ENCODE data around the gene WHRN.
A peak's percentile ranks its signal among the peaks of the same experiment; 100 is the strongest.

Gene WHRN

DNA sequence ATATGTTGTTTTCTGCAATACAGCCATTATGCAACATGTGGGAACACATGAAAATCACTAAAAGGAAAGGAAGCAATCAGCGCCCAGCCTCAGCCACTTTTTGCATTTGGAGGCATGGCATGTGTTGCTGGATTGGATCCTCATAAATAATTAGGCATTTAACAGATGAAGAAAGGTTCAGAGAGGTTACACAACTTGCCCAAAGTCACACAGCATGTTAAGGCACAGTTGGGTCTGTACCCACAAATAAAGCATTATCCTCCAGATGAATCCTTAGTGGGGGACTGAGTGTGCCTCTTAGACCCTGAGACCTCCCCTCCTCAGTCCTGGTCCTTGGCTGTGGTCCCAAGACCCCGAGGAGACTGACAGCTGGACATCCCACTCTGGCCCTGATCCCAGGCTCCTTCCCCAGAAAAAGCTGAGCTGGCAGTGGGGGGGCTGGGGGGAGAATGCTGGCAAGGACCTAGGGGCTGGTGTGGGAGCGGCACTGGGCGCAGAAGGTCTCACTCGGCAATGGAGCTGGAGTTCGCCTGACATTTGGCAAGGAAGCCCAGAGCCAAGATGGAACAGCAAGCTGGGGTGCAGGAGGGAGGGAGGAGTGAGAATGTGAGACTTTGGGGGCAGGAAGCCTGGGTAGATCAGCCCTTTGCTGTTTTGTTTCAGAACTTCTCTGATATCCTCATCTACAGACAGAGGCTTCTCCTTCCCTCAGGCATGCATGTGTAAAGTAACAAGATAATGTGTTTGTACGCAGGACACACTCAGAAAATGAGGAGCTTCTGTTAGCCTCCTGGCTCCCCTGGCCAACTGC, 110.5 kb downstream of the WHRN start:
- DNase-seq, result no peak

DNA sequence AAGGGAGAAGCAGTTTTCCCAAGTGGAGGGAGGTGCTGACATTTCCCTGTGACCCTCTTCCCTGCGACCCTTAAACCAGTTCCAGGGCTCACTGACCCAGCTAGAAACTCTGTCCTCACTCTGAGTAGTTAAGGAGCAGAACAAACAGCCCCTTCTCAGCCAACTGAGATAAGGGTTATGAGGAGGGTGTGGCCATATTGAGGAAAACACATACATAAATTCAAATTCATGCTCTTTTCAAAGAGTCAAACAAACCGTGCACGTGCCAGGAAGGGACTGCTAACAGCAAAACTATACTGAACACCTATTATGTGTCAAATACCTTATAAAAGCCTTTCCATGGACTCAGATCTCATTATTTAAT, 112.5 kb downstream of the WHRN start:
- no peak for DNase-seq

DNA sequence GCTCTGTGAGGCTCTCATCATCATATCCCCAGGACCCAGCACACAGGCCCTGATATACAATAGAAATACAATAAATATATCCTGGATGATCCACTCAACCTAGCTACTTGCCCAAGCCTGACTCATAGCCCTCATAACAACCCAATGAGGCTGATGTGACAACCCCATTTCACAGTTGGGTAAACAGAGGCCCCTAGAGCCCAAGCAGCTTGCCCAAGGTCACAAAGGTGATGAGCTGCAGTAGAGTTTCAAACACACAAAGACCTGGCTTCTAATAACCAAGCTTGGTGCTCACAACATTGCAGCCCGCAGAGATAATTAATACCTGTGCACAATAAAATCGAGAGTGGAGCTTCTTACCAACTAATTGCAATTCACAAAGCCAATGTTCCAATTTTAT, 114.3 kb downstream of the WHRN start:
- DNase-seq, result no peak

DNA sequence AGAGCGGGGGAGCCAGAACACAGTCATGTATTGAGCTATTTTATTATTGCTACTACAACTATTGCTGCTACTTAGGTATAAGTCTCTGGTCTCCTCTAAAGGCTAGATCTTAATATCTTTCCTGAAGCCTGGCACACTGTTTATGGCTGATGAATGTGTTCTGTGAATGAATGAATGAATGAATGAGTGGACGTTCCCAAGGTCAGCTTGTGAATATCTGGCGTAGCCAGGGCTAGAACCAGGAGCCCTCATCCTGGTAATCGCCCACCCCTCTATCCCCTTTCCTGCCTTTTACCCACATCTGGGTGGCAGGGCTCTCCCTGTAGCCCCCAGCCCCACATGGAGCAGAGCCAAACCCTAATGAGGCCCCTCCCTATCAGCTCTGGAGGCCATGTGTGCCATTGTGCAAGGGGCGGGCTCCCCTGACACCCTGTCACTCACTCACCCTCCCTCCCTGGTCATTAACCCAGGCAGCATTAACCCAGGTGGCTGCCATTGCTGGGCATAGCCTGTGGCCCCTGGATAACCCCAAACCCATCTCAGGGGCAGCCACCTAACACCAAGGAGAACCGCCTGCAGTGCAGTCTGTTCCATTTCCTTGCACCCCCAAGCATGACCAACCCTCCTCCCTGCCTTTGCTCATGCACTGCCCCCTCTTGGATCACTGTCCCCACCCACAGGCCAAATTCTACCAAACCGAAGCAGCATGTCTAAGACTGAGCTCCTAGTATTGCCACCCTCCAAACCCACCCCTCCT, 115.5 kb downstream of the WHRN start:
- DNase-seq, result no peak

DNA sequence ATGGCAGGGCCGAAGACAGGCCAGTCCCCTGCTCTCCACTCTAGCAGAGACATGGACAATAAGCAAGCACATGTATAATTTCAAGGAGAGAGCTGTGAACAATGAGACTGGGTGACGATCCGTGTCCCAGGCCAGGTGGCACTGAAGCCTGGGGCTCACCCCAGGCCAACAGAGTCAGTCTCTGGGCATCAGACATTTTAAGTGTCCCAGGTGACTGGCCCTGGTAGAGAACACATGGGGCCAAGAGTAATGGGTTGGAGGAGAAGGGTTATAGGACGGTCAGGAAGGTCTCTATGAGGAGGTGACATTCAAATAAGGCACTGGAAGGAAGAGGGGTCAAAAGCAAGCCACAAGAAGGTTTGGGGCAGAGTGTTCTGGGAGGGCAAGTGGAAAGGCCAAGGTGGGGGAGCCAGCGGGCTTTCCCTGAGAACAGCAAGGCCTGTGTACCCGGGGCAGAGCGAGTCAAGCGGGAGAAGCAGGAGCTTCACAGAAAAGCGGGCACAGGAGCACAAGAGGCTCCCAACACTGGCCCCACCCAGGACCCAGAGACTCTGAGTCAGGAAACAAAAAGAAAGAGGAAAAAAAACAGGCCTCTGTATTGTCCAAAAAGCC, 116.4 kb downstream of the WHRN start:
- no peak for DNase-seq

DNA sequence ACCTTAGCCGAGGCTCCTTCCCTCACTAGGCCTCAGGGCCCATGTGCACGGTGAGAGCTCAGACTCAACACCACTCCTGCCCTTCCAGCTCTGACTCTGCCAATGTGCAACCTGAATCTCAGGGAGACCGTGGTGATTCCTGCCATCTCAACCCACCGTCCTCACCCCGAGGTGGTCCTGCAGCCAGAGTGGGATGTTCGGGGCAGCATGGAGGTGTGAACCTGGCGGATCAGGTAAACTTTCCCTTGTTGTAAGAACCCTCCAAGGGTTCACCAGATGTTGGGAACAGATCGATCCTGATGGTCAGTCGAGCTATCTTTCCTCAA, 117.0 kb downstream of the WHRN start:
- no peak for DNase-seq

DNA sequence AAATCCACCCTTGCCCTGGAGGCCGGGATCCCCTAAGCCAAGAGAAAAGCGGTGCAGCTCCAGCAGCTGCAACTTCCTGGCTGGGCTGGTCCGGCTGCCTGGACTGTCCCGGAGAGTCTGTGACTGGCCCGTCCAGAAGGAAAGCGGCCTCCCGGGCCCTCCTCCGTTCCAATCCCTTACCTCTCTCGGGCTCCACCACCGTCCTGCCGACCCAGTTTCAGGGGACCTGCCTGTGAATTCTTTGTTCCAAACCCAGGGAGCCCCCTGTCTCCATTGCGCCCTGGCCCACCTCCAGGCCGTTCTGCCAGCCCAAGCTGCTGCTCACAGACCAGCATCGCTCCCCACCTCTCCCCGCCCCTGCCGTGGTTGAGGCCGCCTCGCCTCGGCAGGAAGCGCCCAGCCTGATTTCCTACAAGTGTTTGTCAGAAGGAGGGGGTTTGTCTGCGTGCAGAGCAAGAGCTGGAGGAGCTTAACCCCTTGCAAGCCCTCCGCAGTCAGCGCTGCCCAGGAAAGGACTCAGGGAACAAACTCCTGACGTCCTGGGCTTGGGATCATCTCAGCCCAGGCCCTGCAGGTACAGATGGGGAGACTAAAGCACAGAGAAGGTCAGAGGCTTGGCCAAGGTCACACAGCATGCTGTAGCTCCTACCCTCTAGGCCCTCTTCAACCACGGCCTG, 117.5 kb downstream of the WHRN start, which contains the start of gene AKNA:
Gene AKNA (minus strand): TSS at position 303 of the 677 bp plus-strand sequence. CDS start 6,649 bp downstream, outside the sequence.
- peak; percentile 83 for DNase-seq

DNA sequence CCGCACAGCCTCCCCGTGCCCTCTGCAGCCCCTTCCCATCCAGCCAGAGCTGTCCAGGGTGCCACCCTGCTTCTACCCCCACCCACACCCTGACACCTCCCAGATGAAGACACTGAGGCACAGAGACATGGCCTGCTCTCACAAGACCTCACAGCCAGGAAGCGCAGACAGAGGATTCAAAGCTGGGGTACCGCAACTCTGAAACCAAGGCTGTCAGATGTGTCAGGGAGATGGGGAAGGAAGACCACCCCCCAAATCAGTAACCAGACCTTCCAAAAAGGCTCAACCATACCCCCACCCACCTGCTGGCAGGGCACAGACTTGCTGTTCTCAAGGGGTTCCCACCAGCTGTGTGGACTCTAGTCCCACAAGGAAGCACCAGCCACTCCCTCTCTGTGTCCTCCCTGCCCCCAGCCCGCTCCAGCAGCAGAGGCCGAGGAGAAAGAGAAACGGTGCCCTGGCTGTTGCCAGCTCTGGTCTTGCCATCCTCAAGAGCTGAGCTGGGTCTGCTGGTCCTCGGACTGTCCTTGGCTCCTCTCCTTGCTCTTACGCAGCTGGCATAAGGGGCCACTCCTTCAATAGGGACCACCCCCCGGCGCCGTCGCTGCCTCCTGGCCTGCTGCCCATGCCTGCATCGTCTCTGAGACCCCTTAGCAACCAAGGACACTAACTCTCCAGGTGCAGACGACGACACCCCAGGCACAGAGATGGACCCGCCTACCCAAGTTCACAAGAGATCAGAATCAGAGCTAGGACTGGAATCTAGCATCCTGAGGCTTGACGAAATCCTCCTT, 118.2 kb downstream of the WHRN start:
- peak; percentile 22 for DNase-seq

DNA sequence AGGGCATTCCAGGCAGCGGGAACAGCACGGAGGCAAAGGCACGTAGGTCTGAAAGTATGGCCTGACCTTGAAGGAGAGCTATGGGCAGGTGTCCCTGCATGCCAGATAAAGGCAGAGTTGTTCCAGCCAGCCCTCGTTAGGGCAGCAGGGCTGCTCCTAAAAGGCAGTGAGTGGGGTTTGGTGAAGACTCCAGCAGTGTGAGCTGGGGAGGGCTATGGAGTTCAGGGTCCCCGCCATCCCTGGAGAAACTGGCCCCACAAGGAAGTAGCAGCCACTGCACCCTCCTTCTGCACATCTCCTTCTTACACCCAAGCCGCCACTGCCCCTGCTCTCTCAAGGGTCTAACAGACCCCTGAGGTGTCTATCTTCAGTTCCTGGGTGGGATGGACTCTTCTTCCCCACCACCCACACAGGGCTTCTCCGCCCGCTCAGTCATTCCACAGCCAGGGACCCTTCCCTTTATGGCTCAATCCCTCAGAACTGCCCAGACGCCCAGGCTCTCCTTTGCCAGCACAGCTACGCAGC, 118.8 kb downstream of the WHRN start:
- DNase-seq, result no peak

DNA sequence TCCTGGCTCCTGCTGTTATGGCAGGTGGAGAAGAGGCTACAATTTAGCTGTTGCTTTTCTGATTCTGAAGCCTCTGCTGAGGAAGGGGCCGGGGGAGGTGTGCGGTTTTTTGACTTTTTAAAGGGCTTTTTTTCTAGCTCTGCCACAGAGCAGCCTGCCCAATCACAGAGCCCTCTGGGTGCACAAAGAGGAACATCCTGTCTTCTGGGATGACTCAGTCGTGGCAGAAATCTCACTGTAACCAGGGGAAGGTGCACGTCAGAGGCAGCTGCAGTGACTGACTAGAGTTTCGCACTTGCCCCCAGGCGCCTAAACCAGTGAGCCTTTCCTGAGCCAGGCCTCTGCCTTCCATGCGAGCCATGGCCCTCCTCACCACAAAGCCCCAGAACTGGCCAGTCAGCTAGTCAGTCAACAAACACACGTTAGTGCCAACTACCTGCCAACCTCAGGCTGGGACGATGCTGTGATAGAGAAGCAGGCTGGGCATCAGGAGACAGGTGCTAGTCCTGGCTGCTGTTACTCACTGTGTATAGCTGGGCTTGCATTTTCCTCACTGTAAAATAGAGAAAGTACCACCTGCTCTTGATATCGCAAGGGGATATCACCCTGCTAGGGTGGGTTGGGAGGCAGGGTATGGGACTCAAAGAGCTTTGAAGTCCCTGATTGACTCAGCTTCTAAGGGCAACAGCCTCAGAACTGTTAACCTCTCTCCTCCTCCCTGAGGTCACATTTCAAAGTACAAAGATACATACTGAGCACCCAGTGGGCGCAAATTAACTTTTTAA, 119.7 kb downstream of the WHRN start:
- peak; percentile 93 for DNase-seq

DNA sequence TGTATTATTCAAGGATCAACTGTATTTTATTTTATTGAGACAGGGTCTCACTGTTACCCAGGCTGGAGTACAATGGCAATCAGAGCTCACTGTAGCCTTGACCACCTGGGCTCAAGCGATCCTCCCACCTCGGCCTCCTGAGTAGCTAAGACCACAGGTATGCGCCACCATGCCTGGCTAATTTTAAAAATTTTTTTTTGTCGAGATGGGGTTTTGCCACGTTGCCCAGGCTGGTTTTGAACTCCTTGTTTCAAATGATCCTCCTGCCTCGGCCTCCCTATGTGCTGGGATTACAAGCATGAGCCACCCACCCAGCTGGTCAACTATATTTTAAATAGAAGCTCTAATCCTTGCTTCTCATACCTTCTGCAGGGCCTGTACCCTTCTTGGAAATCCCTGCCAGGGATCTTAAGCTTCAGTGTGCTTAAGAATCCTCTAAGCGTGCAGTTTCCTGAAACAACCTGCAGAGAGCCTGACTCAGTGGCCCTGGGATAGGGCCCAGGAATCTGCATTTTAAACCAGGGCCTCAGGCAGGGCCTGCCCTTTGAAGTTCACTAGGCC, 120.4 kb downstream of the WHRN start:
- no peak for DNase-seq

DNA sequence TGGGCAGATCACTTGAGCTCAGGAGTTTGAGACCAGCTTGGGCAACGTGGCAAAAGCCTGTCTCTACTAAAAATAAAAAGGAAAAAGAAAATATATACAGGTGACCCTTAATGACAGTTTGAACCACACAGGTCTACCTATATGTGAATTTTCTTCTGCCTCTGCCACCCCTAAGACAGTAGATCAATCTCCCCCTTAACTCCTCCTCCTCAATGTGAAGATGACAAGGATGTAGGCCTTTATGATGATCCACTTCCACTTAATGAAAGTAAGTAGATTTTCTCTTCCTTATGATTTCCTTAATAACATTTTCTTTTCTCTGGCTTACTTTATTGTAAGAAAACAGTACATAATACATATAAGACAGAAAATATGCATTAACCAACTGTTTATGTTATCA, 120.9 kb downstream of the WHRN start:
- DNase-seq, result no peak

DNA sequence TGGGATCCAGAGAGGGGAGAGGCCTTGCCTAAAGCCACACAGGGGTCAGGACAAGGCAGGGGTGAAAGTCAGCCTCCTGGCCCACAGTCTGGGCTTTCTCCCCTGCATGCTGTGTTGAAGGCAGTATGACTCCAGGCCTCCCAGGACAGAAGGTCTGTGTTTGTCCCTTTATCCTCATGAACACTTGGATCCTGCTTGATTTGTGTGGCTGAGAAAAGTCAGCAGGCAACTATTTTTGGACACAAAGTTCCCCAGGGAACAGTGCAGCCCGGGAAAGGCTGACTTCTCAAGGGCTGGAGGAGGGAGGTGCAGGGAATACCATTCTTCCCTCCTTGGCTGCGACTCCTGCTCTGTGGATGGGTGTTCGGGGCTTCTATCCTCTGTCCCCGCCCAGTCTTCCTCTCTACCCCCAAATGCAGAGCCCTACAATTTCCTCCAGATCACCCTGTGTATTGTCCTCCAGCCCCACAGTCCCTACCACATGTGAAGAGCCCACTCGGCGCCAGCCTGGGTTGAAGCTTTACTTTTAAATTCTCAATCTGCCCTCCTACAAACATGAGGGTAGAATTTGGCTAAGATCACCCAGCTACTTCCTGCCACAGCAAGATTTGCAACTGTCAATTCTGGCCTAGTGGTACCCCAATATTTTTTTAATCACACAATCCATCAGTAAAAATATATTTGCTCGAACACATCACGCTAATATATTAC, 121.6 kb downstream of the WHRN start:
- no peak for DNase-seq

DNA sequence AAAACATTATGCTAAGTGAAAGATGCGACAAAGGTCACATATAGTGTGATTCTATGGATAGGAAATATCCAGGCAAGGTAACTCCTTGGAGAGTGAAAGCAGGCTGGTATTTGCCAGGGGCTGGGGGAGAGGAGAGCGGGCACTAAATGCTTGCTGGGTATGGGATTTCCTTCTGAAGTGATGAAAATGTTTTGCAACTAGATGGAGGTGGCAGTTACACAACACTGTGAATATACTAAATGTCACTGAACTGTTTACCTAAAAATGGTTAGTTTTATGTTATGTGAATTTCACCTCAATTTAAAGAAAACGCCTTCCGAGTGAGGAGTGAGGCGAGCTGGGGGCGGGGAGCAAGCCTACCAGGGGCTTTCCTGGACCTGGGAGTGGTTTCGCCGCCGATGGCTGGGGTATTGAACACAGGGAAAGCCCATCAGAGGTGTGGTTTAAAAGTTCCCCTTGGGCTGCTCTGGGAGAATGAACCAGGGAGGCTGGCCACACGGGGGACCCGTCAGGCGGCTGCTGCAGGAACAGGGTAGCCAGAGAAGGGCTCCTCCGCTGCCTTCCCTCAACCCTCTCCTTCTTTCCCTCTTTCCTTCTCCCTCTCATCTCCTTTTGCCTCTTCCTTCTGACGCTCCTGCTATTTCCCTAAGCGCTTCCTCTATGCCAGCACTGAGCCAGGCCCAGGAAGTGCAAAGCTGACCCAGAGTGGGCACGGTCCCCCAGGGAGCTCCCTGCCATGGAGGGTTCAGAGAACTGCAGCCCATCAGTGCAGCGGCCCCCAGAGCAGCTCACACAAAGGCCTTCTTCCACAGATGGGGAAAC, 122.4 kb downstream of the WHRN start:
- peak; percentile 80 for DNase-seq

DNA sequence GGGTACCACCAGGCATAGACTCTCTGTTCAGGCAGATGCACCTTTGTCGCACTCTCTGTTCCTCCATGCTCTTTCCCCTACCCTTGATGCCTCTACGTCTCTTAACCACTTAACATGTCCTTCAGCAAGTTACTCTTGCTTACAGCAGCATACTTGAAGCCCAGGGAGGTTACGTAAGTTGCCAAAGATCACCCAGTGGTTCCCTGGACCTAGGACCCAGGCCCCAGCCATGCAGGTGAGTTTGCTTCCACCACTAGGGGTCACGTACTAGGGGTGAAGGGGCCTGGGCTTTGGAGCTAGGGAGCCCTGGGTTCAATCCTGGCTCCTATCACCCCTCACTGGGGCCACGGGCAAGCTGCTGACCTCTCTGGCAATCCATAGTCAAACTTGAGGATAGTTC, 126.4 kb downstream of the WHRN start:
- no peak for DNase-seq

DNA sequence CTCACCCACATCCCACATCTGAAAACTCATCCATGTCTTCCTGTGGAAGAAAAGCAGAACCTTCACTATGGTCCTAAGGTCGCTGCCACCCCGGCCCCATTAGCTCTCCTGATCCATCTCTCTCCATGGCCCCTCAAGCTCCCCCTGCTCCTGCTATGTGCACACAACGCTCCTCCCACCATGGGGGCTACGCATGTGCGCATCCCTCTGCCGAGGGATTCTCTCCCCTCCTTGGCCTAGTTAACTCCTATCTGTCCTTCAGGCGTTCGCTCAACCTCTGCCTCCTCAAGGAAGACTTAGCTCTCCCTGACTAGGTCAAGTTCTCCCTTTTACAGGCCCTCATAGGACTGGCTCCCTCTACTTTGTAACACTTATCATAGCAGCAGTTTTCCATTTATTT, 127.3 kb downstream of the WHRN start:
- no peak for DNase-seq

DNA sequence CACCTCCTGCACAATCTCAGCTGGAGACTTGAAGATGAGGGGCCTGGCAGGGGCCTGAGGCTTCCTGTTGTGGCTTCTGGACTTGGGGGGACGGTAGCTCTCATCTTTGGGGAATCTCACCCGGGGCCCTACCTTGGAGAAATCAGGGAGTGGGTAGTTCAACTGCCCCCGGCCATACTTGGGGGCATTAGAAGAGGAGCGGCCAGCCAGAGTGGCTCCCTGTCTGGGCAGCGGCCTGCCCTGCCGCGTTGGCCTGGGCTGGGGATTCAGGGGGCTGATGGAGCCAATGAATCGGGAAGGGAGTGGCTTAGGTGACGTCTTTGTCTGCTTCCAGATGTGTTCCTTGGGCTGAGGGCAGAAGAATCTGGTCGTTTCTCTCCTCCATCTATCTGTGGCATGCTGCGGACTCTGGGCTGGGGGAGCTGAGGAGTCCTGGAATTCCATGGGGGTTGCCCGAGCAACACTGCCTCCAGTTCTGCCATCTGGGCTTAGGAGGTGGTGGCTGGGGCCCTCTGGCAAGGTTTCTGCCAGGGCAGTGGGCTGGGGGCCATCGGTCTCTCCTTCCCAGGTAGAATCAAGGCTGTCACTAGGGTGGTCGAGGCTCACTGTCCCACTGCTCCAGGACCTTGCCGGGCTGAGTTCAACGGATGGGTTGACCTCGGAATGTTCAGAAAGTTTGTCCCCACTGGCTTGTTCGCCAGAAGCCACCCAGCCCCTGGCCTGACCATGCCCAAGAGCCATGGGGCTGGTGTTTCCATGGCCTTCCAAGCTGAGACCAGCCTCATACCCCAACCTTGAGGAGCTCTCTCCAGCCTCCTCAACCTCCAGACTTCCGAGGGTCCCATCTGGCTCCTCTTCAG, 128.5 kb downstream of the WHRN start:
- DNase-seq, result no peak

DNA sequence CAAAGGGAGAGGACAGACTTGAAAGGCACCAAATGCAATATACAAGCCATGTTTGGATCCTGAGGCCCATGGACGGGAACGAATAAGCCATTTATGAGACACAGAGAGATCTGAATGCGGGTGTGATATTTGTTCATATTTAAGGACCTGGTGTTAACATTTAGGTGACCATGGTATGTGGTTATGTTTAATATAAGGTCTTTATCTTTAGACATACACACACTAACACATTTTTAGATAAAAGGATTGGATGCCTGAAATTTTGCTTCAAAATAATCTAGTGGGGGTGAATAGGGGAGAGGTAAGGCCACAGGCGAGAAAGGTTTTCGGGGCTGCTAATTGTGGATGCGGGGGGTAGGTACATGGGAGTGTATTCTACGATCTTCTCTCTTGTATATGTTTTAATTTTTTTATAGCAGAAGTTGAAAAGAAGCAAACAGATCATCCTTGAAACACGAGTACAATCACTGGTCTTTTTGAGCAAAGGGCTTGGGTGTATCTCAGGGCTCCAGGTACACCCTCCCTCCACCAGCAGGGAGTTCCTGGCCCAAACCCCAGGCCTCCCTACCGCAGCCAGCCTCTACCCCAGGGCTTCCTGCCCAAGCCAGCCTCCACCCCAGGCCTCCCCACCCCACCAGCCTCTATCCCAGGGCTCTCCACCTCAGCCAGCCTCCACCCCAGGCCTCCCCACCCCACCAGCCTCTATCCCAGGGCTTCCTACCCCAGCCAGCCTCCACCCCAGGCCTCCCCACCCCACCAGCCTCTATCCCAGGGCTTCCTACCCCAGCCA, 129.7 kb downstream of the WHRN start:
- DNase-seq, result no peak
